Measurements from ENCODE around the gene OPCML.

The OPCML gene

DNA sequence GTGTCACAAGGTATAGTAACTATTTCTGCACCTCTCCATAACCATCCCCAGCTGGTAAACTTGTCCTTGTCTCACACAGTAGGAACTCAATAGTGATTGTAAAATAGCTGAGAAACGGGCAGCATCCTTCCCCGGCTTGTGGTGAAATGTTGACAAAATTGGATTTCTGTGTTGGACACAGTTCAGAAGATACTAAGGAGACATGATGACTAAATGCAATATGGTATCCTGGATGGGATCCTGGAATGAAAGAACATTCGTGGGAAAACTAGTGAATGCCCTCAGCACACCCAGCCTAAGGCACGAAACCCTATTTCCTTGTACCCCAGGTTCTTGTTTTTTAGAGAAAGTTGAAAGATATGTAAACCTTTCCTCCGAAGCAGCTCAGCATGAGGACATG is 18.8 kb upstream of the OPCML start:
- H3K27ac ChIP-seq (replicated peaks), result no peak overlapping the region
- DNase-seq (ENCODE audit: low read depth in 1 of 2, low spot score in 1 of 2), result no peak
- TF ChIP-seq GABPA (IDR thresholded peaks at IDR 0.05; ENCODE audit: low read depth), result no peak
- no peak for TF ChIP-seq SPI1 (IDR thresholded peaks at IDR 0.05; ENCODE audit: borderline replicate concordance, low read depth)
- TF ChIP-seq, protein P1, sequence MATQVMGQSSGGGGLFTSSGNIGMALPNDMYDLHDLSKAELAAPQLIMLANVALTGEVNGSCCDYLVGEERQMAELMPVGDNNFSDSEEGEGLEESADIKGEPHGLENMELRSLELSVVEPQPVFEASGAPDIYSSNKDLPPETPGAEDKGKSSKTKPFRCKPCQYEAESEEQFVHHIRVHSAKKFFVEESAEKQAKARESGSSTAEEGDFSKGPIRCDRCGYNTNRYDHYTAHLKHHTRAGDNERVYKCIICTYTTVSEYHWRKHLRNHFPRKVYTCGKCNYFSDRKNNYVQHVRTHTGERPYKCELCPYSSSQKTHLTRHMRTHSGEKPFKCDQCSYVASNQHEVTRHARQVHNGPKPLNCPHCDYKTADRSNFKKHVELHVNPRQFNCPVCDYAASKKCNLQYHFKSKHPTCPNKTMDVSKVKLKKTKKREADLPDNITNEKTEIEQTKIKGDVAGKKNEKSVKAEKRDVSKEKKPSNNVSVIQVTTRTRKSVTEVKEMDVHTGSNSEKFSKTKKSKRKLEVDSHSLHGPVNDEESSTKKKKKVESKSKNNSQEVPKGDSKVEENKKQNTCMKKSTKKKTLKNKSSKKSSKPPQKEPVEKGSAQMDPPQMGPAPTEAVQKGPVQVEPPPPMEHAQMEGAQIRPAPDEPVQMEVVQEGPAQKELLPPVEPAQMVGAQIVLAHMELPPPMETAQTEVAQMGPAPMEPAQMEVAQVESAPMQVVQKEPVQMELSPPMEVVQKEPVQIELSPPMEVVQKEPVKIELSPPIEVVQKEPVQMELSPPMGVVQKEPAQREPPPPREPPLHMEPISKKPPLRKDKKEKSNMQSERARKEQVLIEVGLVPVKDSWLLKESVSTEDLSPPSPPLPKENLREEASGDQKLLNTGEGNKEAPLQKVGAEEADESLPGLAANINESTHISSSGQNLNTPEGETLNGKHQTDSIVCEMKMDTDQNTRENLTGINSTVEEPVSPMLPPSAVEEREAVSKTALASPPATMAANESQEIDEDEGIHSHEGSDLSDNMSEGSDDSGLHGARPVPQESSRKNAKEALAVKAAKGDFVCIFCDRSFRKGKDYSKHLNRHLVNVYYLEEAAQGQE (IDR thresholded peaks at IDR 0.05; ENCODE audit: insufficient replicate concordance, low read depth), result no peak
- H3K4me3 ChIP-seq (replicated peaks; ENCODE audit: insufficient read depth, low read length), result no peak overlapping the region
- H3K27me3 ChIP-seq (ENCODE audit: insufficient read depth, poor library complexity, severe bottlenecking), result no peaks in the 10 kb centered on the region

DNA sequence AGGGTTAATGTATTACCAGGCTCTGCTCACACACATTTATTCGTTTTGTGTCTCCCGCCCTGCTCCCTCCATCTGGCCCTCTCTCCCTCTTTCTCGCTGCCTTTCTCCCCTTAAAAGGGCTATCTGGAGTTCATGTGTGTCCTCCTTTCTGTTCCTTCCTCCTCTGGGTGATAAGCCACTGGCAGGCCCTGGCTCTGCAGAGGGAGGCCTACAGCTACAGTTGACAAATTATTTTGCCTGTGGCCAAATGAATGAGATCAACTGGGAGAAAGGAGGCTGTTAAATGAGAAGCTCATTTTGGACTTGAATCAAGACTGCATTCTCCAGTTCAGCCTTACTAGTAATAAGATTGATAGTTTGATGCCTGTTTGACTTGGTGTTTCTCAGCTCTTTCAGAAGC is 17.5 kb upstream of the OPCML start:
- TF ChIP-seq GABPA (IDR thresholded peaks at IDR 0.05; ENCODE audit: low read depth), result no peak
- TF ChIP-seq, protein P2, sequence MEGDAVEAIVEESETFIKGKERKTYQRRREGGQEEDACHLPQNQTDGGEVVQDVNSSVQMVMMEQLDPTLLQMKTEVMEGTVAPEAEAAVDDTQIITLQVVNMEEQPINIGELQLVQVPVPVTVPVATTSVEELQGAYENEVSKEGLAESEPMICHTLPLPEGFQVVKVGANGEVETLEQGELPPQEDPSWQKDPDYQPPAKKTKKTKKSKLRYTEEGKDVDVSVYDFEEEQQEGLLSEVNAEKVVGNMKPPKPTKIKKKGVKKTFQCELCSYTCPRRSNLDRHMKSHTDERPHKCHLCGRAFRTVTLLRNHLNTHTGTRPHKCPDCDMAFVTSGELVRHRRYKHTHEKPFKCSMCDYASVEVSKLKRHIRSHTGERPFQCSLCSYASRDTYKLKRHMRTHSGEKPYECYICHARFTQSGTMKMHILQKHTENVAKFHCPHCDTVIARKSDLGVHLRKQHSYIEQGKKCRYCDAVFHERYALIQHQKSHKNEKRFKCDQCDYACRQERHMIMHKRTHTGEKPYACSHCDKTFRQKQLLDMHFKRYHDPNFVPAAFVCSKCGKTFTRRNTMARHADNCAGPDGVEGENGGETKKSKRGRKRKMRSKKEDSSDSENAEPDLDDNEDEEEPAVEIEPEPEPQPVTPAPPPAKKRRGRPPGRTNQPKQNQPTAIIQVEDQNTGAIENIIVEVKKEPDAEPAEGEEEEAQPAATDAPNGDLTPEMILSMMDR (IDR thresholded peaks at IDR 0.05; ENCODE audit: insufficient read depth, low read length), result no peak
- TF ChIP-seq POLR2AphosphoS5 (IDR thresholded peaks at IDR 0.05; ENCODE audit: low read depth), result no peak
- TF ChIP-seq SPI1 (IDR thresholded peaks at IDR 0.05; ENCODE audit: borderline replicate concordance, low read depth), result no peak
- TF ChIP-seq, protein P1 (IDR thresholded peaks at IDR 0.05; ENCODE audit: insufficient replicate concordance, low read depth), result no peak

DNA sequence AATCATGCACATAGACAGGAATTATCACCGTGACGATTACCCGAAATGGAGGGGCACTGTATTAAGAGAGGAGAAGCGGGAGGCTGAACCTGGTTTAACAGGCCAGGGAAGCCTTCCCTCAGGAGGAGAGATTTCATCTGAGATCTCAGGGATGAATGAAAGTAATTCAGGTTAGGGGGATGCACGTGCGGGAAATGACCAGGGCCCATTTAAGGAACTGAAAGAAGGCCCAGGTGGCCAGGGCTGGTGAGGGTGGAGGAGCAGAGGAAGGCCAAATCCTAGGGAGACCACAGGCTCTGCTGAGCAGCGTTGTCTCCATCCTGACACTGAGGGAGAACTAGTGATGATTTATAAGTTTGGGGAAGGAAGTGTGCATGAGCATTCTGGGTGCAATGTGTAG is 16.3 kb upstream of the OPCML start:
- Histone ChIP-seq H3K27ac (replicated peaks) (no peak overlapping the region), H3K4me3 (replicated peaks; ENCODE audit: insufficient read depth, low read length) (no peak overlapping the region), H3K27me3 (ENCODE audit: insufficient read depth, poor library complexity, severe bottlenecking) (no peaks in the 10 kb centered on the region)
- TF ChIP-seq GABPA (IDR thresholded peaks at IDR 0.05; ENCODE audit: low read depth) (no peak), POLR2AphosphoS5 (IDR thresholded peaks at IDR 0.05; ENCODE audit: low read depth) (no peak), SPI1 (IDR thresholded peaks at IDR 0.05; ENCODE audit: borderline replicate concordance, low read depth) (no peak)
- TF ChIP-seq, protein P1 (IDR thresholded peaks at IDR 0.05; ENCODE audit: insufficient replicate concordance, low read depth), result no peak
- TF ChIP-seq, protein P2 (IDR thresholded peaks at IDR 0.05; ENCODE audit: insufficient read depth, low read length), result no peak
- no peak for DNase-seq (ENCODE audit: low read depth in 1 of 2, low spot score in 1 of 2)

More for the DNA sequence above, 17.5 kb upstream of the OPCML start:
- H3K27ac ChIP-seq (replicated peaks), result no peak overlapping the region
- no peak for DNase-seq (ENCODE audit: low read depth in 1 of 2, low spot score in 1 of 2)
- no peaks in the 10 kb centered on the region for H3K27me3 ChIP-seq (ENCODE audit: insufficient read depth, poor library complexity, severe bottlenecking)
- no peak overlapping the region for H3K4me3 ChIP-seq (replicated peaks; ENCODE audit: insufficient read depth, low read length)

All from HL-60 (cell line).